ENCODE data around the gene CLMN.
"Not testable (repeated sequence)": the region's sequence is repeated elsewhere in the genome, so short reads cannot be mapped to it uniquely, and the experiment has no call there.

Gene CLMN

GRCh38 chr14:95217391-95217900 lies 102.3 kb downstream of the CLMN start:
- DNase-seq (ENCODE audit: low read depth): no peak

- no peak for DNase-seq (ENCODE audit: low read depth)
Measured at GRCh38 chr14:95216008-95216407, 103.7 kb downstream of the CLMN start.

GRCh38 chr14:95215094-95215725 lies 104.5 kb downstream of the CLMN start:
- no peak for DNase-seq (ENCODE audit: low read depth)

GRCh38 chr14:95213774-95214173 lies 105.9 kb downstream of the CLMN start:
- no peak for DNase-seq (ENCODE audit: low read depth)

- no peak for DNase-seq (ENCODE audit: low read depth)
Measured at GRCh38 chr14:95211721-95212504, 107.8 kb downstream of the CLMN start.

GRCh38 chr14:95210699-95211098 lies 109.0 kb downstream of the CLMN start:
- DNase-seq (ENCODE audit: low read depth): no peak

GRCh38 chr14:95208598-95208997 lies 111.1 kb downstream of the CLMN start:
- DNase-seq (ENCODE audit: low read depth): no peak

- no peak for DNase-seq (ENCODE audit: low read depth)
Measured at GRCh38 chr14:95207475-95208233, 112.1 kb downstream of the CLMN start.

GRCh38 chr14:95206534-95206933 lies 113.2 kb downstream of the CLMN start:
- DNase-seq (ENCODE audit: low read depth): peak; percentile 52

- DNase-seq (ENCODE audit: low read depth): no peak
Measured at GRCh38 chr14:95204705-95205104, 115.0 kb downstream of the CLMN start.

GRCh38 chr14:95201745-95202144 lies 118.0 kb downstream of the CLMN start:
- DNase-seq (ENCODE audit: low read depth): not testable (repeated sequence)

- no peak for DNase-seq (ENCODE audit: low read depth)
Measured at GRCh38 chr14:95200404-95200803, 119.3 kb downstream of the CLMN start.

GRCh38 chr14:95199298-95199983 lies 120.3 kb downstream of the CLMN start:
- DNase-seq (ENCODE audit: low read depth): no peak

GRCh38 chr14:95198320-95198719 lies 121.4 kb downstream of the CLMN start:
- DNase-seq (ENCODE audit: low read depth): no peak

GRCh38 chr14:95197551-95197950 lies 122.2 kb downstream of the CLMN start:
- no peak for DNase-seq (ENCODE audit: low read depth)

GRCh38 chr14:95196826-95197545 lies 122.7 kb downstream of the CLMN start:
- DNase-seq (ENCODE audit: low read depth): no peak

- no peak for DNase-seq (ENCODE audit: low read depth)
Measured at GRCh38 chr14:95196268-95196667, 123.4 kb downstream of the CLMN start.

GRCh38 chr14:95195031-95195430 lies 124.7 kb downstream of the CLMN start:
- no peak for DNase-seq (ENCODE audit: low read depth)

GRCh38 chr14:95193081-95193480 lies 126.6 kb downstream of the CLMN start:
- no peak for DNase-seq (ENCODE audit: low read depth)

GRCh38 chr14:95192311-95192710 lies 127.4 kb downstream of the CLMN start:
- DNase-seq (ENCODE audit: low read depth): no peak

- no peak for DNase-seq (ENCODE audit: low read depth)
Measured at GRCh38 chr14:95191445-95192199, 128.1 kb downstream of the CLMN start.
